PC-9 (cell line): Measurements from ENCODE around the gene ERCC1.

Experiments
- EZH2 ChIP-seq: fragments of 200-600 bp; sonication (generic); IDR thresholded peaks from 2 replicates; pipeline ENCODE4 v1.8.0; 2017; ENCODE audit warnings: antibody characterized with exemption, low read depth
- TF ChIP-seq, protein P1 (sequence below): fragments of 200-600 bp; sonication (generic); conservative IDR thresholded peaks from 2 replicates; pipeline ENCODE4 v1.6.1; 2017; ENCODE audit warnings: mixed run types, antibody characterized with exemption, mild to moderate bottlenecking, moderate library complexity

DNA sequence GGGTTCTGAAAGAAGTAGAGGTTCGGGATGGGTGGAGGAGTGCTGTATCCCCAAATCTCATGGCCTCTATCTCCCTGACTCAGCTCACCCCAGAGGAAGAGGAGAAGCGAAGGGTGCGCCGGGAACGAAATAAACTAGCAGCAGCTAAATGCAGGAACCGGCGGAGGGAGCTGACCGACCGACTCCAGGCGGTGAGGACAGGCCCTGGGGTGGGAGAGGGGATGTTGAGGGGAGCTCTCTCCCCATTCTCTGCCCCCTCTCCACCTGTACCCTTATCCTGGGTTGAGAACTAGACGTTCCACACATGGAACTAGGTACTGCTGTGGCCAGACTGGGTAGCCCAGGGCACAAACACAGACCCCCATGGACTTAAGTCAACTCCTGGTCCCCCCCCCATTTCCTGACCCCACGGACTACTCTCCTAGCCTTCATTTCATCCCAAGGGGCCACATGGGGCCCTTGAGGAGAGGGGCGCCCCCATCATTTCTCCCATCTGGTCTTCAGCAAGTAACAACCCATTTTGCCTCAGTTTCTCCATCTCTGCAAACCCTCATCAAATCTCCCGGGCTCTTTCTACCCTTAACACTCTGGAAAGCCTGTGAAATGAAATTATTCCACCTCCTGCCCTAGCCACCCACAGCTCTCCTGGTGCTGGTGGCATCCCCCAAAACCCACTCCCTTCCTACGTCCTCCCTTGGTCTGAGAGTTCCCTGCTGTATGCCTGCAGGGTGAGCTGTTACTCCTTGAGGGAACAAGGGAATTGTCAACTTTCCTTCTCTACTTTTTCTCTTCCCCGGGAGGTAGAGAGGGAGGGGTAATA lies 47.6 kb upstream of the ERCC1 start:
- TF ChIP-seq, protein P1, sequence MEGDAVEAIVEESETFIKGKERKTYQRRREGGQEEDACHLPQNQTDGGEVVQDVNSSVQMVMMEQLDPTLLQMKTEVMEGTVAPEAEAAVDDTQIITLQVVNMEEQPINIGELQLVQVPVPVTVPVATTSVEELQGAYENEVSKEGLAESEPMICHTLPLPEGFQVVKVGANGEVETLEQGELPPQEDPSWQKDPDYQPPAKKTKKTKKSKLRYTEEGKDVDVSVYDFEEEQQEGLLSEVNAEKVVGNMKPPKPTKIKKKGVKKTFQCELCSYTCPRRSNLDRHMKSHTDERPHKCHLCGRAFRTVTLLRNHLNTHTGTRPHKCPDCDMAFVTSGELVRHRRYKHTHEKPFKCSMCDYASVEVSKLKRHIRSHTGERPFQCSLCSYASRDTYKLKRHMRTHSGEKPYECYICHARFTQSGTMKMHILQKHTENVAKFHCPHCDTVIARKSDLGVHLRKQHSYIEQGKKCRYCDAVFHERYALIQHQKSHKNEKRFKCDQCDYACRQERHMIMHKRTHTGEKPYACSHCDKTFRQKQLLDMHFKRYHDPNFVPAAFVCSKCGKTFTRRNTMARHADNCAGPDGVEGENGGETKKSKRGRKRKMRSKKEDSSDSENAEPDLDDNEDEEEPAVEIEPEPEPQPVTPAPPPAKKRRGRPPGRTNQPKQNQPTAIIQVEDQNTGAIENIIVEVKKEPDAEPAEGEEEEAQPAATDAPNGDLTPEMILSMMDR: no peak
- TF ChIP-seq EZH2: no peak
